Kidney glomerular epithelial cell (primary cell): ENCODE data around the gene IL2RA.
"Not testable (repeated sequence)": the region's sequence is repeated elsewhere in the genome, so short reads cannot be mapped to it uniquely, and the experiment has no call there.

ENCODE experiments used
- DNase-seq: peaks from one replicate; lab custom pipeline; 2025; lab: John Stamatoyannopoulos, UW

Gene IL2RA

GRCh38 chr10:6082496-6083395 is 20.6 kb upstream of the IL2RA start:
- DNase-seq: no peak

- no peak for DNase-seq
Observed at GRCh38 chr10:6080417-6080973, 18.3 kb upstream of the IL2RA start.

- DNase-seq: no peak
Observed at GRCh38 chr10:6079044-6079443, 16.9 kb upstream of the IL2RA start.

- no peak for DNase-seq
Observed at GRCh38 chr10:6077071-6077675, 15.0 kb upstream of the IL2RA start.

- DNase-seq: no peak
Observed at GRCh38 chr10:6074489-6075301, 12.5 kb upstream of the IL2RA start.

GRCh38 chr10:6072215-6072934 is 10.2 kb upstream of the IL2RA start:
- no peak for DNase-seq

- no peak for DNase-seq
Observed at GRCh38 chr10:6071181-6072175, 9.3 kb upstream of the IL2RA start.

- no peak for DNase-seq
Observed at GRCh38 chr10:6070660-6071059, 8.5 kb upstream of the IL2RA start.

GRCh38 chr10:6069081-6069931 is 7.1 kb upstream of the IL2RA start:
- DNase-seq: no peak

- no peak for DNase-seq
Observed at GRCh38 chr10:6068422-6068821, 6.3 kb upstream of the IL2RA start.

GRCh38 chr10:6068006-6068405 is 5.8 kb upstream of the IL2RA start:
- DNase-seq: no peak

- no peak for DNase-seq
Observed at GRCh38 chr10:6067457-6067856, 5.3 kb upstream of the IL2RA start.

GRCh38 chr10:6065835-6066234 is 3.7 kb upstream of the IL2RA start:
- DNase-seq: no peak

- DNase-seq: no peak
Observed at GRCh38 chr10:6065406-6065805, 3.2 kb upstream of the IL2RA start.

- DNase-seq: not testable (repeated sequence)
Observed at GRCh38 chr10:6064726-6065125, 2.6 kb upstream of the IL2RA start.

- no peak for DNase-seq
Observed at GRCh38 chr10:6064119-6064518, 2.0 kb upstream of the IL2RA start.

GRCh38 chr10:6061056-6061455 is 1.1 kb downstream of the IL2RA start:
- DNase-seq: no peak

- DNase-seq: no peak
Observed at GRCh38 chr10:6059506-6059905, 2.7 kb downstream of the IL2RA start.

GRCh38 chr10:6058682-6059475 is 3.3 kb downstream of the IL2RA start:
- no peak for DNase-seq
